Gastroesophageal sphincter (tissue), 3 donors: ENCODE data around the gene IDH3A.

Experiments used
- POLR2A ChIP-seq, 2 donors: fragments of 450-650 bp; IDR thresholded peaks; one replicate each; pipeline ENCODE4 v1.6.1; 2017; ENCODE audit warnings: antibody characterized with exemption in 2 of 2, mild to moderate bottlenecking in 2 of 2, moderate library complexity in 1 of 2
- TF ChIP-seq, protein P1 (sequence below), 4 experiments: fragments of 200-600 bp in 2 of 4; fragments of 450-650 bp in 2 of 4; sonication (generic) in 1 of 4; IDR thresholded peaks; one replicate each; pipeline ENCODE4 v1.5.1; 2017 to 2019; ENCODE audit warnings: antibody characterized with exemption in 4 of 4, mild to moderate bottlenecking in 2 of 4, moderate library complexity in 2 of 4

DNA sequence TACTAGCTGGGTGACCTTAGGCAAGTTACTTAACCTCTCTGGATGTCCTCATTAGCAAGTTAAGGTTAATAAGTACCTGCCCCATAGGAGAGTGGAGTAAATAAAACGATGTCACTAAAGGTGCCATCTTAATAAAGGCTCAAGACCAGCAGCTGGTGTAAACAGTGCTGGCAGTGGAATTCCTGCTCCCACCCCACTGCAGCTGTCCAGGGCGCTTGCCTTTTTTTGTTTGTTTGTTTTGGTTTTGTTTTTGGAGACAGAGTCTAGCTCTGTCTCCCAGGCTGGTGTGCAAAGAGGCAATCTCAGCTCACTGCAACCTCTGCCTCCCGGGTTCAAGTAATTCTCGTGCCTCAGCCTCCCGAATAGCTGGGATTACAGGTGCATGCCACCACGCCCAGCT, 28.9 kb downstream of the IDH3A start:
- no peak for TF ChIP-seq POLR2A (IDR thresholded peaks at IDR 0.05)
- TF ChIP-seq, protein P1, sequence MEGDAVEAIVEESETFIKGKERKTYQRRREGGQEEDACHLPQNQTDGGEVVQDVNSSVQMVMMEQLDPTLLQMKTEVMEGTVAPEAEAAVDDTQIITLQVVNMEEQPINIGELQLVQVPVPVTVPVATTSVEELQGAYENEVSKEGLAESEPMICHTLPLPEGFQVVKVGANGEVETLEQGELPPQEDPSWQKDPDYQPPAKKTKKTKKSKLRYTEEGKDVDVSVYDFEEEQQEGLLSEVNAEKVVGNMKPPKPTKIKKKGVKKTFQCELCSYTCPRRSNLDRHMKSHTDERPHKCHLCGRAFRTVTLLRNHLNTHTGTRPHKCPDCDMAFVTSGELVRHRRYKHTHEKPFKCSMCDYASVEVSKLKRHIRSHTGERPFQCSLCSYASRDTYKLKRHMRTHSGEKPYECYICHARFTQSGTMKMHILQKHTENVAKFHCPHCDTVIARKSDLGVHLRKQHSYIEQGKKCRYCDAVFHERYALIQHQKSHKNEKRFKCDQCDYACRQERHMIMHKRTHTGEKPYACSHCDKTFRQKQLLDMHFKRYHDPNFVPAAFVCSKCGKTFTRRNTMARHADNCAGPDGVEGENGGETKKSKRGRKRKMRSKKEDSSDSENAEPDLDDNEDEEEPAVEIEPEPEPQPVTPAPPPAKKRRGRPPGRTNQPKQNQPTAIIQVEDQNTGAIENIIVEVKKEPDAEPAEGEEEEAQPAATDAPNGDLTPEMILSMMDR (IDR thresholded peaks at IDR 0.05), result no peak
